Hematopoietic multipotent progenitor cell treated with erythropoietin and hydrocortisone succinate and interleukin-3 and kit ligand, for 17 days (in vitro differentiated cells): ENCODE results near the gene MVK.
"Not testable (repeated sequence)": the region's sequence is repeated elsewhere in the genome, so short reads cannot be mapped to it uniquely, and the experiment has no call there.

Source experiments
- DNase-seq: peaks from one replicate; pipeline ENCODE4 v3.0.0-alpha.2; 2015; ENCODE audit warnings: low spot score

Gene MVK

DNA sequence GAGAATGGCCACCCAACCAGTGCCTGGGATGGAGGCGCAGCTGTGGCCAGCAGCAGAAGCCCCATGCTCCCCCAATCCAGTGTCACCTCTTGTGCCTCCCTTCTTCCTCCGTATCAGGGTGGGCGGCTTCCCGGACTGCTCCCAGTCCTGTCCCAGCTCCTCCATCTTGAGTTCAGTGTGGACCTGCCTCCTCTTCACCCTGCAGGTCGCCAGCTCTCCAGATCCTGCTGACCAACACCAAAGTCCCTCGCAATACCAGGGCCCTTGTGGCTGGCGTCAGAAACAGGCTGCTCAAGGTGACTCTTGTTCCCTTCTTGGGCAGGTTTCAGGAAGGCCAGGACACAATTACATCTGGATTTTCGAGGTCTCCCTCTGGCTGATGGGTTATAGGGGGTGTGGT lies 17.0 kb downstream of the MVK start:
- no peak for DNase-seq

DNA sequence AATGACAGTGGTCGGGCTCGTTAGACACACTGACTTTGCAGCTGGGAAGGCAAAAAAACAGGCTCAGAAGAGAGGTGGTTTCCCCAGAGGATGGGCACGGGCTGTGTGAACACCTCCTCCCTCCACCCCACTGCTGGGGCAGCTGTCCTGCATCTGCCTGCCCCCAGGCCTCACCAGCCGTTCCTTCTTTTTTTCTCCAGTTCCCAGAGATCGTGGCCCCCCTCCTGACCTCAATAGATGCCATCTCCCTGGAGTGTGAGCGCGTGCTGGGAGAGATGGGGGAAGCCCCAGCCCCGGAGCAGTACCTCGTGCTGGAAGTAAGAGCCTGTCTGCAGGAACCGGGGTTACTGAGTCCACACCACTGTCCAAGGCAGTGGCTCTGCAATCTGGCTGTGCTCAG lies 17.4 kb downstream of the MVK start:
- DNase-seq = no peak

DNA sequence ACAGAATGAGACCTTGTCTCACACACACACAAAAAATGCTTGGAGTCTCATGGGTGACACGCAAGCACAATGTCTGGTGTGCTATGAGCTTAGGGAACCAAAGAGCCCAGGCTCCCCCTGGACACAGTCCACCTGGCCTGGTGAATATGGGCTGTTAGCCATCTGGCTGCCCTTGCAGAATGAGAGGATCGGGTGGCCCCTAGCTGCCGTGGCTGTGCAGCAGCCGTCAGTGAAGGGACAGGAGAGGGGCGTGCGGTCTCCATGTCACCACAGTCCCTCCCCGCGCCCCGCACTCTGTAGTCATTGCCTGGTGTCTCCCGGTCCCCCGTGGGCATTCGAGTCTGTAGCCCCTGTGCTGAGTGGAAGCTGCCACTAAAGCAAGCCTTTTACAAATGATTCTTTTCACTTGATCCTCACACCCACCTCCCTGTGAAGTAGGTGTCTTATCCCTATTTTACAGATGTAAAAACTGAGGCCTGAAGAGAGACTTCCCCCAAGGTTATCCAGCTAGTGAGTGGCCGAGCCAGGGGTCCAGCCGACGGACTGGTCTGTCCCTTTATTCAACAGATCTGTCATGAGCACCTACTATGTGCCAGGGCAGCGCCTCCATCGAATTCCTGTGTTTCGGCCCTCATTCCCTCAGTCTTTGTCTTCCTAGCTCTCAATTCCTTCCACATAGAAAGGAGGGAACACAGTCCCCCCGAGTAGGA lies 18.8 kb downstream of the MVK start:
- no peak for DNase-seq

DNA sequence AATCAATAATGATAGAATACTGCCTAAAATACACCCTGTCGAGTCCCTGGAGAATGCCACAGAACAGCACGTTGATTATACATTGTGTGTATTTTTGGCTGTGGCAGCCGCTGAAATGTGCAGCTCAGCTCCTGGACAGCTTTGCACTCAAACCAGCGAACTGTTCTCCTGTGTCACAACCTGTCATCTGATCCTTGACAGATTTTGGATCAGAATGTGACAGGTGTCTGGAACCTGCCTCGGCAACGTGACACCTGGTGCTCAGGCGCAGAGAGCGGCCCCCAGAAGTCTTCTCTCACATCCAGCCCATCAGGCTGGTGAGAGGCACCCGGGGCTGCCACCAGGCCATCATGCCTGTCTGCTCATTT lies 19.3 kb downstream of the MVK start:
- DNase-seq = no peak

DNA sequence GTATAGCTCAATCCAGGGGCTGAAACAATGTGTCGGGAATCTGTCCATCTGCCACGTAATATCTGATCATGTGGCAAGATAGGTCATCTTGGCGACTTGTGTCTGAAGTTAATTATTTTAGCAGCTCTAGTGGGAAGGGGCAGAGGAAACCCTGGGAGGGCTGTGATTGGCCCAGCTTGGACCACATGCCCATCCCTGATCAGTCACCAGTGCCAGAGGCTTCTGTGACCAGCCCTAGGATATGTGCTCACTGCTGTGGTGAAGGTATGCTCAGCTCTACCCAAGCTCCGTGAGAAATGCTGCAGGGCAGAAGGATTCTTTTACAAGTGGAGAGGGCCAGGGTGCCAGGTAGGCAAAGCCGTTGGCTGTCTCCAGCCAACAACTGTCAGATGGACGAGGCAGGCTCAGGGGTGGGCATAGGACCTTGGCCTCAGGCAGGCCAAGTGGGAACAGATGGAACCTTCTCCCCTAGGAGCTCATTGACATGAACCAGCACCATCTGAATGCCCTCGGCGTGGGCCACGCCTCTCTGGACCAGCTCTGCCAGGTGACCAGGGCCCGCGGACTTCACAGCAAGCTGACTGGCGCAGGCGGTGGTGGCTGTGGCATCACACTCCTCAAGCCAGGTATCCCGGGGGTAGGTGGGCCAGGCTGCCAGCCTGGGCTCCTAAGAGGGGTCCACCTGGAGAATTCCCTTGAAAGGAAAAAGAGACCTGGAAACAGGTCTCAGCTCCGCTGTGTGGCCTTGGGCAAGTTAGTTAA lies 21.1 kb downstream of the MVK start:
- no peak for DNase-seq

DNA sequence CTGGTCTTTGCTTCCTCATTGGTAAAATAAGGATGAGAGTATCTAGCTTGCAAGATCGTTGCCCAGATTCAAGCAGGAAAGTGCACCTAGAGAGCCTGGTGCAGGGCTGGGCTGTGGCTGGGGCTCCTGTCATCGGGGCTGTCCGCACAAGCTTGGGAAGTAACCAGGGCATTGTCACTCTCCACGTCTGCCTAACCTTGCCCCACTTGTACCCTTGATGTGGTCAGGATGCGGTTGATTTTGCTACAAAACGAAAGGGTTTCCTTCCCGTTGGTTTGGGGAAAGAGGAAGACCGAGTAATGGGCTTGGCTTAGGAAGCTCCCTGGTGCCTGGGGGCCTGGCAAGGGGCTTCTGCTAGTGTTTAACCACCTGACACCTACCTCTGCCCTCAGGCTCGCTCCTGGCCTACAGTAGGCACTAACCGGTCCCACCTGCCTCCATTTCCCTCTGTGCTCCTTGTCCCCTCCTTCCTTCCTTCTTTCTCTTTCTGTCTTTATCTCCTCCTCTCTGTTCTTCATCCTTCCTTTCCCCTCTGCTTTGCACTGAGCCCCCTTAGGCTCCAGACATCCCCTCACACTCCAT lies 21.8 kb downstream of the MVK start:
- DNase-seq = no peak

DNA sequence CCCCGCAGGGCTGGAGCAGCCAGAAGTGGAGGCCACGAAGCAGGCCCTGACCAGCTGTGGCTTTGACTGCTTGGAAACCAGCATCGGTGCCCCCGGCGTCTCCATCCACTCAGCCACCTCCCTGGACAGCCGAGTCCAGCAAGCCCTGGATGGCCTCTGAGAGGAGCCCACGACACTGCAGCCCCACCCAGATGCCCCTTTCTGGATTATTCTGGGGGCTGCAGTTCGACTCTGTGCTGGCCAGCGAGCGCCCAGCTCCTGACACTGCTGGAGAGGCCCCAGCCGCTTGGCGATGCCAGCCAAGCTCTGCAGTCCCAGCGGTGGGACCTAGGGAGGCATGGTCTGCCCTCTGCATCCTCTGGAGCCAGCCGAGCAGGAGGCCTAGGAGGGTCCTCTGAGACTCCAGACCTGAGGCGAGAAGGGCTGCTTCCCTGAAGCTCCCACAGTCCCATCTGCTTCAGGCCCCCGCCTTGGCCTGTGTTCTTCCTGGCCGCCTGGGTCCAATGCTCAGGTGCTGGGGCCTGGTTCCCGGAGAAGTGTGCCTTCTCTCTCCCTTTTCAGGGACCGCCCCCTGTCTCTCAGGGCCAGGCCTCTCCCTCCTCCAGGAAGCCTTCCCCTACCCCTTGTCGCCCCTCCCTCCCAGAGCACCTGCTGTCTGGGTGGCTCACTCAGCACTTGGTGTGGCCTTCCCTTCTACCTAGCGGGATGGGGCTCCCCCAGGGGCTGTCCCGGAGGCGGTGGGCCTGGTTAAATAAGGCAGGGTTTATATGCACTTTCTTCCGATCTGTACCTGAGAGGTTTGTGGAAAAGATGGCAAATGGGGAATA lies 23.0 kb downstream of the MVK start:
- no peak for DNase-seq

DNA sequence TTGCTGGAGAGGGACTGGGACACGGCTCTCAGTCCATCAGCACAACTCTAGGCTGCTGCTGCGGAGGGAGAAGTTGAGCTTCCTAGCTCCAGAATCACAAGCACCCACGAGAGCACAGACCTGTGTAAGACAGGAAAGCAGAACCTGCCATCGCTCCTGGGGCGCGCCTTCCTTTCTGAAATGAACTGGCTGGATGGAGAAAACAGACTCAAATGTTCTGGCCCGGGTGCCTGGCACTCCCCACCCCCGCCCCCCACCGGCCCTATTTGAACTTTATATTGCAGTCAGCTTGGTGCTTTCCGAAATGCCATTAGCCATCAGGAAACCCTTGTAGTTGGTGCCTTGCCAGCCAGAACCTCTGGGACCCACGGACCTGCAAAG lies 23.8 kb downstream of the MVK start:
- DNase-seq = no peak

DNA sequence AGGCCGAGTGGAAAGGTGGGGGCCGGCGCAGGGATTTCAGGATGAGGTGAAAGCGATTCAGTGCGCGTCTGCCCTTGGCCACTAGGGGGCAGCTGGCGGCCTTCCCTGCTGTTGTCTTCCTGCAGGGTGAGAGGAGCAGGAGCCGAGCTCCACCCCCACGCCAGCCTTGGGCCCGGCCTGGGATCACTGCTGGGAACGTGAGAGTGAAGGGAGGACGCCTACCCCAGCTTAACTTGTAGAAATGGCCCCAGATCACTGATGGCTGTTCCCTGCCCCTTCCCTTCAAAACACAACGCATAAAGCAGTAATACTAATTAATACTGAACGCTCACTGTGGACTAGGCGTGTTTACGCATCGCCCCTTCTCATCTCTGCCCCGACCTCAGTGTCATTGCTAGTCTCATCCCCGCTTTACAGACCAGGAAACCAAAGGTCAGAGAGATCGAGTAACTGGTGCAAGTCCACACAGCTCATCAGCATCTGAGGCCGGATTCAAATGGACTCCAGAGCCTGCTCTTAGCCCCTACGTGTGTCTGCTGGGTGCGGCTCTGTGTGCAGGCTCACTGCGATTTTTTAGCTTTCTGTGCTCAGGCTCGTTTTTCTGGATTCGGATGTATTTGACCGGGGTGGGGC lies 24.3 kb downstream of the MVK start:
- DNase-seq = peak; percentile 64

DNA sequence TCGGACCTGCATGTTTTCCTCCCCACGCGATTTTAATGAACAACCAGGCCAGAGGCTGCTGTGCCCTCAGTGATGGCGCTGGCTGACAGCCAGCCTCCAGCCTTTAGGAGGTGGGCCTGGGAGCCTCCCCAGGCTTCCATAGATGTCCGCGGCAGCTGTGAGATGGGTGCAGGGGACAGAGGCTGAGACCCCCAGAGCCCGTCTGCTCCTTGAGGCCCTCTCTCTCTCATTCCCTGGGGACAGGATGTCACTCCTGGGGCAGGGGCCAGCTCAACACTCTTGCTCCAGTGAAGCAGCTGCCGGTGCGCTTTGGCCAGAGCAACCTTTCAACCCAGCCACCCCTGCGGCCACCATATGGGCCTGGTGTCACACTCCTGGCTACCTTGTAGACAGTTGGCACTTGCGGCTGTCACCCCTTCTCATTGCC lies 24.8 kb downstream of the MVK start:
- DNase-seq = no peak

DNA sequence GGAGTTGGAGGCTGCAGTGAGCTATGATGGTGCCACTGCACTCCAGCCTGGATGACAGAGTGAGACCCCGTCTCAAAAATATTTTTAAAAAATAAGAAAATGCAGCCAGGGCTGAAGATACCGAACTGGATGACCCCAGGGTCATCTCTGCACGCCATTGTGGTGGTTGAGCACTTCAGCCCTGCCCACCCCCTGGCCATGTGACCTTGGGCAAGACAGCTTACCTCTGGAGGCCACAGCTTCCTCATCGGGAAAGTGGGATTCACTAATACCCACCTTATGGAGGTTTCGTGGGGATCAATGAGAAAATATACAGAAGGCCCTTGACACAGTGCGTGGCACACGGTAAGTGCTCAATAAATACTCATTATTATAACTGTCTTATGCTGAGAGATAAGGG lies 25.5 kb downstream of the MVK start:
- no peak for DNase-seq

DNA sequence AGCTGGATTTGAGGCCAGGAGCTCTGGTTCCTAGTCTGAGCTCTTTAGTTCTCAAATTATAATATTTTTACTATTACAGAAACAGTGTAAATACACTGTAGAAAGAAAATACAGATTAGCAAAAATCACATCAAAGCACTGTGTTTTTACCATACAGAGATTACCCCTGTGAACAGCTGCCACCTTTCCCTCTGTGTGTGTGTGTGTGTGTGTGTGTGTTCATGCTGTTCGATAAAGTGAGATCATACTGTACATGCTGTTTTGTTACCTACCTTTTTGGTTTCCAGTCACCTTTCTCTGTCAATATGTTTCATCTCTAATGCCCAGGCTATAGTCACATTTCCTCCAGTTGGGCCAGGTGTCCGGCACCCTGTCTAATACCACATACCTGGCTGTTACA lies 26.9 kb downstream of the MVK start:
- no peak for DNase-seq

DNA sequence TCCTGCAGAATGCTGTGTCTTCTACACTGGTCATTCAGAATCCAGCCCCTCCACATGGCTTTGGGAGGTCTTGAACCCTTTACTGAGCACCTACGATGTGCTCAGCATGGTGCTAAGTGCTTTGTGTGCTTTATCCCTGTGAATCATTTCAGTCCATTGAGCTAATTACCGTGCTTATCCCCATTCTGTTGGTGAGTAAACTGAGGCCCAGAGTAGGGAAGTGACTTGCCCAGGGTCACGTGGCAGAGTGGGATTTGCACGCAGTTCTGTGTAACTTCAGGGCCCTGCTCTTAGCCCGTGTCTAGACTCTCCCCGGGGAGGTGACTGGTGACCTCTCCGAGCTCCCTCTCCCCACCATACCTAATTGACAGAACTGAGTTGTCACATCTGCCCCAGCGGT lies 27.4 kb downstream of the MVK start:
- no peak for DNase-seq

DNA sequence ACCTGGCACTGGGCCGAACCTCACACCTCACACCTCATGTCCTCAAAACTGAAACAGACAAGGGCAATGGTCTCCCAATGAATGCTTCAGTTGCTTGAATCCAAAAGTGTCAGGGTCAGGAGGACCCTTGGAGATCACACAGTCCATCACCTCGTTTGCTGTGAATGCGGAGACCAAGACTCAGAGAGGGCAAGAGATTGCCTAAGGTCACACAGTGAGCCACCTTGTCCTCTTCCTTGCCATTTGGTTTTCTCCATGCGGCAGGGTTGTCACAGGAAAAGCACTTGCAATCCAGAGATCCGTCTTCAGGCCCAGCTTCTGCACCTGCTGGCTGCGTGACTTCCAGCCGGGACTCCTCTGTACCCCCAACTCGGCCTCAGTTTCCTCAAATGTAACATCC lies 28.0 kb downstream of the MVK start:
- no peak for DNase-seq

DNA sequence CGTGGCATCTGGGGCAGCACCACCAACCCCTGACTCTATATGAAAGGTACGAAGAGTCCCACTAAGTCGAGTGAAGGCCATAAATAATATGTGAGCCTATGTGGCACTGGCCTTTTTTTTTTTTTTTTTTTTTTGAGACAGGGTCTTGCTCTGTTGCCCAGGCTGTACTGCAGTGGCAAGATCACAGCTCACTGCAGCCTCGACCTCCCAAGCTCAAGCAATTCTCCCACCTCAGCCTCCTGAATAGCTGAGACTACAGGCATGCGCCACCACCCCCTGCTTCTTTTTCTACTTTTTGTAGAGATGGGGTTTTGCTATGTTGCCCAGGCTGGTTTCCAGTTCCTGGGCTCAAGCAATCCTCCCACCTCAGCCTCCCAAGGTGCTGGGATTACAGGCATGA lies 28.5 kb downstream of the MVK start:
- not testable (repeated sequence) for DNase-seq

DNA sequence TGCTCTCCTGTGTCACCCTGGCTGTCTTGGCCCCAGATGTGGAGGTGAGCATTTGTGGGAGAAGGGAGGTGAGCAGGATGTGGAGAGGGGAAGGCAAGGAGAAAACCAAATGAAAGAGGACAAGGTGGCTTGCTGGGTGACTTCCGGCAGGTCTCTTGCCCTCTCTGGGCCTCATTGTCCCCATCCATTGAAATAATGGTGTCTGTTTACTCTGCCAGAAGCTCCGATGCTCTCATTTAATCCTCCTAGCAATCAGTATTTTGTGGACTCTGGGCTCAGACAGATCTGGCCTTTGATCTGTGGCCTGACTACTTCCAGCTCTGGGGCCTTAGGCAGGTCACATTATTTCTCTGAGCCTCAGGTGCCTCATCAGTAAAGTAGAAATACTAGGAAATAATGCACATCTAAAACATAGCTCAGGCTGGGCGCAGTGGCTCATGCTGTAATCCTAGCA lies 30.6 kb downstream of the MVK start:
- DNase-seq = no peak

DNA sequence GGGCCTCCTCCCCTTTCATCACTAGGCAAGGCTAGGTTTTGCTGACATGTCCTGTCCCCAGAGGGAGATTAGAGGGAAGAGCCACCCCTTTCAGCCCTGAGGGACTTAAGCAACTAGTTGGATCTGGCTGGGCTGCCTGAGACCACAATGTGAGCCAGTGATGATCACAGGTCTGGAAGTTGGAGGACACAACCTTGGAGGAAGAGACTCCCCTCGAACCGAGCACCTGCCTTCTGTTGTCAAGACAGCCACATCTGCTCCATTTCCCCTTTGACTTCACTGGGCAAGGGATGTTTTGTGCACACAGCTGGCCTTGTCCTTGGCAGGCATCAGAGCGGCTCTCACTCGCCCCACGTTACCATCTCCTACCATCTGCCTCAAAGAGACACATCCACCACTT lies 31.4 kb downstream of the MVK start:
- no peak for DNase-seq

DNA sequence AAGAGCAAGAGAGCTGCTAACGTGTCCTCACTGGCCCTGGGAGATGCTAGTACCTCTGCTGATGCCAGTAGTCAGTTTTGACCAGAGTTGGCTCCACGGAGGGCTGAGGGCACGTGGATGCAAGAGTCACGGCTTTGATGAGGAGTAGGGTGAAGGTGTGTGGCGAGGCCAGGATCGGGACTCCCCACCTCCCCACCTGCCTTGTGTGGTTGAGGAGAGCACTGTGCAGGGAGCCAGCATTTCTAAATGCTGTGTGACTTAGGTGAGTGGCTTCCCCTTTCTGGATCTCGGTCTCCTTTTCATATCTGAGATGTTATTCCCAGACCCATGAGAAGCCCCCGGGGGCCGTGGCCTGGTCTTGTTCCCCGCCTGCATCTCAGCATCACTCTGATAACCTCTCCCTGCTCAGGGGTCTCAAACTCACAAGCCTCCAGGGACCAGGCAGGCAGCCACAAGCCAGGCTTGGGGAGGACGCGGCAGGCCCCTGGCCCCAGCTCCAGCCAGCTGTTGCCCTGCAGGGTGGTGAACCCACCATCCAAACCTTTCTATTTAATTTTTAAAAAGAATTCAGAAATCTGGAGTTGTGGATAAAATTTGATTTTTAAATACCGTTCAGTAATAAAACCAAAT lies 32.1 kb downstream of the MVK start:
- no peak for DNase-seq

DNA sequence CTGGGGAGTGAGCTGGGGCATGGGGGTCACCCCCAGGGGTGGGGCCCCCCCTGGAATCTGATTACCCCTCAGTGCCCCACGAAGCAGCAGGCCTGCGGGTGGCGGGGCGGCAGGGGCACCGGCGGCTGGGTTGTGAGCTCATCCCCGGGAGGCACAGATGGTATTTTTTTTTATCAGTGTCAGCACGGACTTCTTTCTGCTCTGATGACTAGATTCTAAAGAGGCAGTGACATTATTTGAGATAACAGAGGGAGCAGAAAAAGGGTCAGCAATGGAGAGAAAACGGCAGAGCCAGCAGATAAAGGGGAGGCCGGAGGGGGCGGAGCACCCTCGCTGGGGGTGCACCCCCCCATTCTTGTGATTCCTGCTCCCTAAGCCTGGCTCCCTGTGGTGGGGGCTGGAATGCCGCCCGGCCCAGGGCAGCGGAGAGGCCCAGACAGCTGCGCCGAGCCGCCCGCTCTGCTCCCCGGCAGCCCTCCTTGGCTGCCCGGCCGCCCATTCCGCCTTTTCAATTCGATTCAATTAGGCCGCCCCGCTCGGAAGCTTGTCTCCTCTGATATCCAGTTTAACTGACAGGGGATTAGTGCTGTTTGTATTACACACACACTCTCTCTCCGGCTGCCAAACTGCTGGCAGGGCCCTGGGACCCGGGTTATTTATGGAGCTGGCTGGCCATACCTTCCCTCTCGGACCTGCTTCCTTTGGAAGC lies 32.9 kb downstream of the MVK start:
- DNase-seq = no peak

DNA sequence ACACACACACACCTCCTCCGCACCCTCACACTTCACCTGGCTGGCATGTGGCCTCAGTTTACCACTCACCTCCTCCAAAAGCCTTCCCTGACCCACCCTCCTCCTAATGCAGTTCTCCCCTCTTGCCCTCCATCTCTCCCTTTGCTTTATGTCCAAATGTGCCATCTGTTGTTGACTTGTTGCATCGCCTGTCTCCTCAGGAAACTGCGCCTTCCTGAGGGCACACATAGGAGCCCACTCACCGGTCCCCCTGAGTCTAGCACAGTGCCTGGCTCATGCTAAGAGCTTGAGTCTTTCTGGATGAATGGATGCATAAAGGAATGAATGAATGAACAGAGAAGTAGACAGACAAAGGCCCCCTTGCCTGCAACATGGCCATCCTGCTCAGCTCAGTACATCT lies 34.0 kb downstream of the MVK start:
- no peak for DNase-seq

DNA sequence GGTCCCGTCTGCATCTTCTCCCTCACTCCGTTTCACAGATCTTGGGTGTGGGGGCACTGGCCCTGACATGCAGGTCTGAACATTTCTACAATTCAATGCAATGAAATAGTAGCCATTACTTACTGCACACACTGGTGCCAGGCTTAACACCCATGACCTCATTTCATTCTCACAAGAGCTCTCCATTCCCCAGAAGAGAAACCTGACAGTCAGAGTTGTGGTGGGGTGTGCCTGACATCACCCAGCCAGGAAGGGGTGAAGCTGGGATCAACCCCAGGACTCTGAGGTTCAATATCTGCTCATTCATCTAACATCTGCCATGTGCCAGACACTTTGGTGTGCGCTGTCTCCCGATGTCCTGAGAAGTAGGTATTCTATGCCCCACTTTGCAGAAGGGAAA lies 34.7 kb downstream of the MVK start:
- DNase-seq = no peak
